ENCODE results near the gene FANCC. TPM values are rescaled to one million over a fixed set of nuclear protein-coding genes. Genes with fewer than 3 reads are reported as not detected.

The FANCC gene
- total and polyA plus RNA-seq, 2 of the 8 experiments (the other 6 are each of a cell fraction or from before 2014, with no cell fraction given), result 7.8 to 15.2 TPM

GRCh38 chr9:95094002-95094401 lies 223.5 kb downstream of the FANCC start (continued):
- TF ChIP-seq CHD7 (IDR thresholded peaks at IDR 0.05; ENCODE audit: insufficient replicate concordance, low read length), result no peak
